Suprapubic skin (tissue), 3 donors: Measurements from ENCODE around the gene EPSTI1.

Source experiments
- POLR2A ChIP-seq, 2 donors: fragments of 450-650 bp; IDR thresholded peaks; one replicate each; pipeline ENCODE4 v1.6.1; 2017; ENCODE audit warnings: antibody characterized with exemption in 2 of 2, mild to moderate bottlenecking in 2 of 2, moderate library complexity in 2 of 2
- TF ChIP-seq, protein P1 (sequence below), 2 donors: fragments of 200-600 bp in 1 of 2; fragments of 450-650 bp in 1 of 2; sonication (generic) in 1 of 2; IDR thresholded peaks; one replicate each; pipeline ENCODE4 v1.5.1; 2016 to 2019; ENCODE audit warnings: antibody characterized with exemption in 2 of 2, mild to moderate bottlenecking in 1 of 2, moderate library complexity in 1 of 2

DNA sequence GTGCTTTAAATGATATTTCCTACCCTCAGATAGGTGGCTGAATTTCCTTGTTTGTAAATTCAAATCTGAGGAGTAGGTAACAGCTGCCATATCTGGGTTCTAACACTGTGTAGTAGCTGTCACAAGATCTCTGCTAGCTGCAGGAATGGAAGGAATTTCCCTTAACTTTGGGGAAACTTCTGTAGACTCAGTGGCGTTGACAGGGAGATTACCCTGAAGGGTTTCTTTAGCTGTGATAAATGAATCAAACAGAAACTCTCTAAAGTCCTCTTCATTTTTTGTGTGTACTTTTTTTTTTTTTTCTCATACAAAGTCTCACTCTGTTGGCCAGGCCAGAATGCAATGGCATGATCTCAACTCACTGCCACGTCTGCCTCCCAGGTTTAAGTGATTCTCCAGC, 5.3 kb upstream of the EPSTI1 start:
- TF ChIP-seq, protein P1, sequence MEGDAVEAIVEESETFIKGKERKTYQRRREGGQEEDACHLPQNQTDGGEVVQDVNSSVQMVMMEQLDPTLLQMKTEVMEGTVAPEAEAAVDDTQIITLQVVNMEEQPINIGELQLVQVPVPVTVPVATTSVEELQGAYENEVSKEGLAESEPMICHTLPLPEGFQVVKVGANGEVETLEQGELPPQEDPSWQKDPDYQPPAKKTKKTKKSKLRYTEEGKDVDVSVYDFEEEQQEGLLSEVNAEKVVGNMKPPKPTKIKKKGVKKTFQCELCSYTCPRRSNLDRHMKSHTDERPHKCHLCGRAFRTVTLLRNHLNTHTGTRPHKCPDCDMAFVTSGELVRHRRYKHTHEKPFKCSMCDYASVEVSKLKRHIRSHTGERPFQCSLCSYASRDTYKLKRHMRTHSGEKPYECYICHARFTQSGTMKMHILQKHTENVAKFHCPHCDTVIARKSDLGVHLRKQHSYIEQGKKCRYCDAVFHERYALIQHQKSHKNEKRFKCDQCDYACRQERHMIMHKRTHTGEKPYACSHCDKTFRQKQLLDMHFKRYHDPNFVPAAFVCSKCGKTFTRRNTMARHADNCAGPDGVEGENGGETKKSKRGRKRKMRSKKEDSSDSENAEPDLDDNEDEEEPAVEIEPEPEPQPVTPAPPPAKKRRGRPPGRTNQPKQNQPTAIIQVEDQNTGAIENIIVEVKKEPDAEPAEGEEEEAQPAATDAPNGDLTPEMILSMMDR (IDR thresholded peaks at IDR 0.05) = no peak
- TF ChIP-seq POLR2A (IDR thresholded peaks at IDR 0.05) = no peak
